Astrocyte (in vitro differentiated cells and primary cell): ENCODE measurements around the gene NSD1. TPM values are rescaled to one million over a fixed set of nuclear protein-coding genes. Genes with fewer than 3 reads are reported as not detected.

Source experiments
- DNase-seq: peaks from one replicate; pipeline ENCODE4 v3.0.0-alpha.2; 2010; ENCODE audit warnings: low read depth
- FAIRE-seq: peaks from 2 replicates; lab custom pipeline; 2011; peaks lifted over from hg19 to GRCh38; lab: Jason Lieb, UNC
- H2AFZ ChIP-seq: 2 replicates; pipeline ENCODE4 v1.6.0; 2012; ENCODE audit warnings: low read depth, low read length, inconsistent platforms
- H3K27ac ChIP-seq: 2 replicates; pipeline ENCODE4 v1.5.1; 2011; ENCODE audit warnings: low read depth, low read length, inconsistent platforms
- H3K27me3 ChIP-seq: 2 replicates; pipeline ENCODE4 v1.6.0; 2011; ENCODE audit warnings: low read length, inconsistent platforms; ENCODE audit not compliant: insufficient read depth
- H3K36me3 ChIP-seq: 2 replicates; pipeline ENCODE4 v1.5.1; 2011; ENCODE audit warnings: low read length, inconsistent platforms; ENCODE audit not compliant: insufficient read depth
- H3K4me1 ChIP-seq: 2 replicates; pipeline ENCODE4 v1.5.1; 2011; ENCODE audit warnings: low read length, inconsistent platforms; ENCODE audit not compliant: insufficient read depth
- H3K4me2 ChIP-seq: 2 replicates; pipeline ENCODE4 v1.6.0; 2012; ENCODE audit warnings: low read length, inconsistent platforms
- H3K4me3 ChIP-seq: 2 replicates; pipeline ENCODE4 v1.5.1; 2011; ENCODE audit warnings: low read depth, mild to moderate bottlenecking, low read length, inconsistent platforms; ENCODE audit not compliant: insufficient read depth
- H3K79me2 ChIP-seq: 2 replicates; pipeline ENCODE4 v1.6.0; 2012; ENCODE audit warnings: mild to moderate bottlenecking, low read length, inconsistent platforms; ENCODE audit not compliant: insufficient read depth
- H3K9ac ChIP-seq: 2 replicates; pipeline ENCODE4 v1.6.0; 2012; ENCODE audit warnings: mild to moderate bottlenecking, low read length, inconsistent platforms
- H3K9me3 ChIP-seq: 2 replicates; pipeline ENCODE4 v1.5.1; 2012; ENCODE audit warnings: low read depth, mild to moderate bottlenecking, low read length, inconsistent platforms; ENCODE audit not compliant: insufficient read depth
- H4K20me1 ChIP-seq: 2 replicates; pipeline ENCODE4 v1.6.0; 2012; ENCODE audit warnings: low read length, inconsistent platforms; ENCODE audit not compliant: insufficient read depth
- H3K27ac Mint-ChIP-seq: one replicate; pipeline ENCODE4 v1.8.0; 2021; ENCODE audit warnings: mild to moderate bottlenecking, mixed read lengths; ENCODE audit not compliant: unreplicated experiment
- H3K27me3 Mint-ChIP-seq: one replicate; pipeline ENCODE4 v1.8.0; 2021; ENCODE audit warnings: low read depth, mixed read lengths; ENCODE audit not compliant: unreplicated experiment
- H3K36me3 Mint-ChIP-seq: one replicate; pipeline ENCODE4 v1.8.0; 2021; ENCODE audit warnings: low read depth, mixed read lengths; ENCODE audit not compliant: unreplicated experiment
- H3K4me1 Mint-ChIP-seq: one replicate; pipeline ENCODE4 v1.8.0; 2021; ENCODE audit warnings: low read depth, mixed read lengths; ENCODE audit not compliant: unreplicated experiment
- H3K4me3 Mint-ChIP-seq: one replicate; pipeline ENCODE4 v1.8.0; 2021; ENCODE audit warnings: mild to moderate bottlenecking, moderate library complexity, mixed read lengths; ENCODE audit not compliant: unreplicated experiment
- H3K9me3 Mint-ChIP-seq: one replicate; pipeline ENCODE4 v1.8.0; 2021; ENCODE audit warnings: mild to moderate bottlenecking, mixed read lengths; ENCODE audit not compliant: unreplicated experiment
- EZH2 ChIP-seq: IDR thresholded peaks from 2 replicates; pipeline ENCODE4 v1.6.1; 2012; ENCODE audit warnings: mild to moderate bottlenecking, low read length, inconsistent platforms; ENCODE audit not compliant: insufficient read depth
- total RNA-seq: library from RNA; stranded (reverse); gene quantifications from 2 replicates; pipeline ENCODE4 v1.2.1, GENCODE V29; 2021
- TF ChIP-seq, protein P1 (sequence below): IDR thresholded peaks from 2 replicates; pipeline ENCODE4 v1.5.1; 2011; ENCODE audit warnings: low read depth, mild to moderate bottlenecking, inconsistent platforms, low read length, moderate library complexity; ENCODE audit not compliant: insufficient read depth

NSD1 gene
- total RNA-seq, 1 donor from 2014 or later = 71.9 TPM

GRCh38 chr5:177330991-177331842 is 197.6 kb downstream of the NSD1 start:
- H4K20me1 ChIP-seq = peaks cover 46% of the 10 kb centered on the region
- no peak overlapping the region for H2AFZ ChIP-seq
- H3K27ac ChIP-seq = no peak overlapping the region
- peaks cover 8% of the 10 kb centered on the region for H3K4me1 Mint-ChIP-seq
- FAIRE-seq = no peak
- H3K27me3 ChIP-seq = no peaks in the 10 kb centered on the region
- H3K4me1 ChIP-seq = peaks cover 15% of the 10 kb centered on the region
- H3K4me3 Mint-ChIP-seq = no peak overlapping the region
- H3K36me3 Mint-ChIP-seq = peaks cover 23% of the 10 kb centered on the region
- H3K9me3 Mint-ChIP-seq = no peaks in the 10 kb centered on the region
- peaks cover 11% of the 10 kb centered on the region for H3K36me3 ChIP-seq
- H3K4me3 ChIP-seq = no peak overlapping the region
- H3K79me2 ChIP-seq = peaks cover 7% of the 10 kb centered on the region
- H3K27me3 Mint-ChIP-seq = no peaks in the 10 kb centered on the region
- H3K27ac Mint-ChIP-seq = no peak overlapping the region
- H3K9me3 ChIP-seq = no peaks in the 10 kb centered on the region
- no peak for DNase-seq
- H3K9ac ChIP-seq = no peak overlapping the region
- H3K4me2 ChIP-seq = no peak overlapping the region
- no peak for TF ChIP-seq EZH2
- TF ChIP-seq, protein P1, sequence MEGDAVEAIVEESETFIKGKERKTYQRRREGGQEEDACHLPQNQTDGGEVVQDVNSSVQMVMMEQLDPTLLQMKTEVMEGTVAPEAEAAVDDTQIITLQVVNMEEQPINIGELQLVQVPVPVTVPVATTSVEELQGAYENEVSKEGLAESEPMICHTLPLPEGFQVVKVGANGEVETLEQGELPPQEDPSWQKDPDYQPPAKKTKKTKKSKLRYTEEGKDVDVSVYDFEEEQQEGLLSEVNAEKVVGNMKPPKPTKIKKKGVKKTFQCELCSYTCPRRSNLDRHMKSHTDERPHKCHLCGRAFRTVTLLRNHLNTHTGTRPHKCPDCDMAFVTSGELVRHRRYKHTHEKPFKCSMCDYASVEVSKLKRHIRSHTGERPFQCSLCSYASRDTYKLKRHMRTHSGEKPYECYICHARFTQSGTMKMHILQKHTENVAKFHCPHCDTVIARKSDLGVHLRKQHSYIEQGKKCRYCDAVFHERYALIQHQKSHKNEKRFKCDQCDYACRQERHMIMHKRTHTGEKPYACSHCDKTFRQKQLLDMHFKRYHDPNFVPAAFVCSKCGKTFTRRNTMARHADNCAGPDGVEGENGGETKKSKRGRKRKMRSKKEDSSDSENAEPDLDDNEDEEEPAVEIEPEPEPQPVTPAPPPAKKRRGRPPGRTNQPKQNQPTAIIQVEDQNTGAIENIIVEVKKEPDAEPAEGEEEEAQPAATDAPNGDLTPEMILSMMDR = no peak

DNA sequence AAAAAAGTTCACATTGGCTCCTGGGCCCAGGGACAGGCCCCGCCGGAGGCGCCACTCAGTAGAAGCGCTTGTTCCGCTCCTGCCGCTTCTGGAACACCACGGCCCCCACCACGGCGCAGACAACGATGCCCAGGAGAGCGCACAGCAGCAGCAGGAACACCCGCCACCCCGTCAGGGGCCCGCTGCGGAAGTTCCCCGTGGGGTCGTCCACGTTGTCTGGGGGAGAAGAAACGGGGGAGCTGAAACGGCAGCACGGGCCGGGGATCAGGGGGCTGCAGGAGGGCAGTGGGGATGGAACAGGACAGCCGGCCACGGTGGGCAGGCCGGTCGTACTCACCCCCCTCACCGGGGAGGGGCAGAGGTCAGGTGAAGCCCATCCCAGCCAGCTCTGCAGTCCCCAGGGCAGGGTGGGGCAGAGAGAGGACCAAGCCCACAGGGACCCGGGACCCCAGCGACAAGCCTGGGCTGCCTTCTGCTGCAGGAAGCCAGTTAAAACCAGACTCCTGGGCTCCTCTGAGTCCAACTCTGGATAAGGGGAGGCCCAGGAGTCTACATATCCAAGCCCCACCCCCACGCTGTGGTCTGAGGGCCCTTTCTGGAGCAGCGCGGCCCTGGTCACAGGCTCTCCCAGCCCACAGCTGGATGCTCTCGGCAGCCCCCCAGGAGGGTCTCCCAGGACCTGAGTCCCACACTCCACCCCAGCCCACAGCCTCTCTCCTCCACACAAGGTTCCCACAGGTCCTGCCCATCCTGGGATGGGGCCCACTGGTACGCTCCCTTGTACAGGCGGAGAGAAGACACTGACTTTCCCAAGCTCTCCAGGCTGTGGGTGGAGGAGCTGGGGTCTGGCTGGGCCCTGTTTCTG is 198.7 kb downstream of the NSD1 start:
- Histone ChIP-seq H3K79me2 (peaks cover 7% of the 10 kb centered on the region), H3K4me2 (no peak overlapping the region), H2AFZ (no peak overlapping the region), H3K4me1 (peaks cover 11% of the 10 kb centered on the region), H3K27ac (no peak overlapping the region), H3K36me3 (peaks cover 11% of the 10 kb centered on the region), H3K4me3 (no peak overlapping the region), H3K9me3 (no peaks in the 10 kb centered on the region), H4K20me1 (peaks cover 49% of the 10 kb centered on the region), H3K27me3 (no peaks in the 10 kb centered on the region), H3K9ac (no peak overlapping the region)
- H3K27ac Mint-ChIP-seq = no peak overlapping the region
- TF ChIP-seq, protein P1 = no peak
- TF ChIP-seq EZH2 = no peak
- H3K36me3 Mint-ChIP-seq = peaks cover 23% of the 10 kb centered on the region
- peaks cover 7% of the 10 kb centered on the region for H3K4me1 Mint-ChIP-seq
- no peak for DNase-seq
- no peaks in the 10 kb centered on the region for H3K9me3 Mint-ChIP-seq
- H3K4me3 Mint-ChIP-seq = no peak overlapping the region
- no peaks in the 10 kb centered on the region for H3K27me3 Mint-ChIP-seq
- no peak for FAIRE-seq
